Measurements from ENCODE around the gene UFC1. TPM values are rescaled to one million over a fixed set of nuclear protein-coding genes. Genes with fewer than 3 reads are reported as not detected.

UFC1 gene
- total RNA-seq, 1 donor, result 111 TPM

- peak; percentile 6 for DNase-seq (ENCODE audit: low read depth)
- peak overlapping the region; percentile 68 for H3K4me3 ChIP-seq (ENCODE audit: low read depth, low read length)
- no peak for TF ChIP-seq CTCF (IDR thresholded peaks at IDR 0.05; ENCODE audit: insufficient read depth, low read length)
Measured at GRCh38 chr1:161197560-161198193, 43.9 kb downstream of the UFC1 start.

GRCh38 chr1:161198194-161198896 lies 44.6 kb downstream of the UFC1 start:
- peak overlapping the region; percentile 68 for H3K4me3 ChIP-seq (ENCODE audit: low read depth, low read length)
- no peak for TF ChIP-seq CTCF (IDR thresholded peaks at IDR 0.05; ENCODE audit: insufficient read depth, low read length)

GRCh38 chr1:161198897-161199431 lies 45.2 kb downstream of the UFC1 start, which contains the start of gene ADAMTS4:
TSS of gene ADAMTS4 (minus strand) at chr1:161199054. CDS start at chr1:161198627, 427 bp downstream.
- H3K4me3 ChIP-seq (ENCODE audit: low read depth, low read length), result peak within 1 kb of the TSS; percentile 68
- DNase-seq (ENCODE audit: low read depth), result peak; percentile 91
- no peak for TF ChIP-seq CTCF (IDR thresholded peaks at IDR 0.05; ENCODE audit: insufficient read depth, low read length)

More at GRCh38 chr1:161198194-161198896, 44.6 kb downstream of the UFC1 start:
- peak; percentile 32 for DNase-seq (ENCODE audit: low read depth)

GRCh38 chr1:161199506-161200139 lies 45.8 kb downstream of the UFC1 start:
- H3K4me3 ChIP-seq (ENCODE audit: low read depth, low read length), result no peak overlapping the region
- TF ChIP-seq CTCF (IDR thresholded peaks at IDR 0.05; ENCODE audit: insufficient read depth, low read length), result no peak
- DNase-seq (ENCODE audit: low read depth), result no peak

GRCh38 chr1:161200421-161200991 lies 46.7 kb downstream of the UFC1 start:
- no peak for TF ChIP-seq CTCF (IDR thresholded peaks at IDR 0.05; ENCODE audit: insufficient read depth, low read length)
- no peak overlapping the region for H3K4me3 ChIP-seq (ENCODE audit: low read depth, low read length)
- no peak for DNase-seq (ENCODE audit: low read depth)

GRCh38 chr1:161200992-161201835 lies 47.4 kb downstream of the UFC1 start:
- TF ChIP-seq CTCF (IDR thresholded peaks at IDR 0.05; ENCODE audit: insufficient read depth, low read length), result no peak
- peak overlapping the region; percentile 67 for H3K4me3 ChIP-seq (ENCODE audit: low read depth, low read length)
- DNase-seq (ENCODE audit: low read depth), result peak; percentile 88

Measured in fibroblast of the aortic adventitia (primary cell).